22Rv1 (cell line): ENCODE measurements around the gene REC8.

Experiments used
- H3K27ac ChIP-seq: fragments of 450-650 bp; 2 replicates; pipeline ENCODE4 v1.5.1; 2017
- CTCF ChIP-seq: fragments of 450-650 bp; IDR thresholded peaks from 2 replicates; pipeline ENCODE4 v1.5.1; 2017; ENCODE audit warnings: mild to moderate bottlenecking
- ZFX ChIP-seq: fragments of 450-650 bp; IDR thresholded peaks from 2 replicates; pipeline ENCODE4 v1.6.1; 2017; ENCODE audit warnings: antibody characterized with exemption, borderline replicate concordance

The REC8 gene

GRCh38 chr14:24160850-24161804, 10.8 kb upstream of the REC8 start, which contains the start of gene IRF9:
Gene IRF9, plus strand, starts transcription at chr14:24161265. Its CDS starts 880 bp downstream, at chr14:24162145.
- TF ChIP-seq CTCF (peak; percentile 96), ZFX (no peak)
- peak within 1 kb of the TSS; percentile 64 for H3K27ac ChIP-seq

GRCh38 chr14:24162093-24162492, 9.8 kb upstream of the REC8 start:
- no peak for TF ChIP-seq ZFX
- TF ChIP-seq CTCF: no peak
- H3K27ac ChIP-seq: peak overlapping the region; percentile 64

GRCh38 chr14:24164518-24164991, 7.3 kb upstream of the REC8 start:
- H3K27ac ChIP-seq: no peak overlapping the region
- TF ChIP-seq ZFX (no peak), CTCF (no peak)

- H3K27ac ChIP-seq: no peak overlapping the region
- no peak for TF ChIP-seq CTCF
Measured at GRCh38 chr14:24165785-24166184, 6.1 kb upstream of the REC8 start.

- no peak for TF ChIP-seq CTCF
- no peak for TF ChIP-seq ZFX
- no peak overlapping the region for H3K27ac ChIP-seq
Measured at GRCh38 chr14:24167469-24168114, 4.3 kb upstream of the REC8 start.

- TF ChIP-seq ZFX: no peak
- TF ChIP-seq CTCF: no peak
- H3K27ac ChIP-seq: no peak overlapping the region
Measured at GRCh38 chr14:24172261-24172860, 481 bp downstream of the REC8 start.
